Fibroblast of the aortic adventitia (primary cell): ENCODE data around the gene UBXN6. TPM values are rescaled to one million over a fixed set of nuclear protein-coding genes. Genes with fewer than 3 reads are reported as not detected.

ENCODE experiments used
- DNase-seq: peaks from one replicate; pipeline ENCODE4 v3.0.0-alpha.2; 2010; ENCODE audit warnings: low read depth
- H3K4me3 ChIP-seq: 2 replicates; pipeline ENCODE4 v1.5.1; 2011; ENCODE audit warnings: low read depth, mild to moderate bottlenecking, control low read depth, low read length, moderate library complexity
- CTCF ChIP-seq: IDR thresholded peaks from 2 replicates; pipeline ENCODE4 v1.5.1; 2011; ENCODE audit warnings: mild to moderate bottlenecking, low read length, control low read depth, inconsistent platforms; ENCODE audit not compliant: insufficient read depth
- total RNA-seq: library from RNA; depleted of rRNA; stranded (reverse); fragments of >200 nt; gene quantifications from 2 replicates; pipeline ENCODE4 v1.2.3, GENCODE V29; 2012; ENCODE audit warnings: low replicate concordance

The UBXN6 gene
- total RNA-seq, 1 donor = 87.9 TPM

GRCh38 chr19:4503825-4504170 is 46.2 kb upstream of the UBXN6 start:
- no peak overlapping the region for H3K4me3 ChIP-seq
- DNase-seq = no peak
- TF ChIP-seq CTCF = no peak

DNA sequence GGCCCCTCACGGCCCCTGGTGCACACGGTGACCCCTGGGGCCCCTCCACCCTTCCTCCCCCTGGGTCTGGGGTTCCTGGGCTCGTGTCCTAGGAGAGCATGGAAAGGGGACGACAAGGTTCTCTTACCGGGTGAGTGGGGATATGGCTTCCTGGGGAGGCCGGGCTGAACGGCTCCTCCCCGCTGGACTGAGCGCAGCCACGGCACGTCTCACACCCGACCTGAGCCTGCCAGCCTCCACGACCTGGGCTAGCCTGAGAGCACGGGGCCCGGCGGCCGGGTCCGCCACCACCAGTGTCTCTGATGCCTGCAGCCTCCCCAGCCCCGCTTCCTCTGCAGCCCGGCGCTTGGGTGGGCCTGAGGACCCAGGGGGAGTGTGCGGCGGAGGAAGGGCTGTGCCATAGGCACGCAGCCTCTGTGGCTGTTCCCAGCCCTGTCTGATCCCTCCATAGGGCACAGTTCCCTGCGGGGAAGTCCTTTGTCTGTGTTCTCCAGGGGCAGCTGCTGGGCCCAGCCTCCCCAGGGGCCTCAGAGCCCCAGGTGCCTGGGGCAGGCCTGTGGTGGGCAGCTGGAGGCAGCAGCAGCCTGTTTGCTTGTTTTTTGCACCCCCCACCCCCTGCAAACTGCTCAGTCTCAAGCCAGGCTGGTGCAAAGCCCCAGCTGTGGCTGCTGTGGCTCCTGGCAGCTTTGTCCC is 45.7 kb upstream of the UBXN6 start:
- H3K4me3 ChIP-seq = no peak overlapping the region
- no peak for TF ChIP-seq CTCF
- DNase-seq = no peak

DNA sequence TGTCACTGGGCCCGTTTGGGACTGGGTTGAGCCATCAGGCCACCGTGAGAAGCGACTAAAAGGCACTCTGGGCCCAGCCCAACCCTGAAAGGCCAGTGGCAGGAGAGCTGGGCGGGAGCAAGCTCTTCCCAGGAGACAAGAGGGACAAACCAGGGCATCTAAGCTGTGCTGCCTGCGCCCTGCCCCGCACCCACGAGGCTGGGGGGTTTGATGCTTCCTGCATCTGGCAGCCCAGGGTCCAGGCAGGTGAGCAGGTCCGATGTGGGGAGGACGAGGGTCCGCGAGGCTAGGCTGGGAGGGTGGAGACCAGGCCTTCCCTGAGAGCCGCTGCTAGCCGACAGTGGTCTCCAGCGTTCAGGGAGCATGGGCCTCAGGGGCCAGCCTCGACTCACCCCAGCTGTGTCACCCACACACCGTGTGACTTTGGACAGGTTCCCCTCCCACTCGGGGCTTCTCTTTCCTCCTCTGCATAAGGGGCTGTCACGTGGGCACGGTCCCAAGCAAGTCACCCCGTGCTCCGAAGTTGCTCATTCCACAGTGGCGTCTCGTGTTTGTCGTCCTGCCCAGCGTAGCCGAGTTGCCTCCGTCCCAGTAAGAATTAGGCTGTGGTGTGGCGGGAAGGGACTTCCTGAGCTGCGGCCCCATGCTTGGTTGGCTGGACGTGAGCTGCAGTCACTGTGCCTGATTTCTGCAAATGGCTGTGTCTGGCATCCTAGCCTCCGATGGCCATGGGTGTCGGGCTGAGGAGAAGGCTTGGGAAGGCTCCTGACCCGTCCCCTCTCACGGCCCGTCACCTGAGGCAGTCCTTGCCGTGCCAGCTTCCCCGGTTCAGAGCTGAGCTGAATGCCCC is 44.9 kb upstream of the UBXN6 start:
- no peak overlapping the region for H3K4me3 ChIP-seq
- no peak for DNase-seq
- no peak for TF ChIP-seq CTCF

DNA sequence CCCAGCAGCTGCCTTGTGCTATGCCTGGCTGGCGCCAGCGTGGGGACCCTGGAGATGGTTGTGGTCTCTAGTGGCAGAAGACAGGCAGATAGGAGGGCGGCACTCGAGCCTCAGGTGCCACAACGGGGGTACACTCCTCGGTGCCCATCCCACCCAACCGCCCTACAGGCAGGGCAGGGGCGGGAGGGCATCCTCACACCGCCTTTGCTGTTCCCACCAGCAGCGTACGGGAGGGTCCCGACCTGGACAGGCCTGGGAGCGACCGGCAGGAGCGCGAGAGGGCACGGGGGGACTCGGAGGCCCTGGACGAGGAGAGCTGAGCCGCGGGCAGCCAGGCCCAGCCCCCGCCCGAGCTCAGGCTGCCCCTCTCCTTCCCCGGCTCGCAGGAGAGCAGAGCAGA is 44.1 kb upstream of the UBXN6 start:
- TF ChIP-seq CTCF = no peak
- no peak overlapping the region for H3K4me3 ChIP-seq
- DNase-seq = no peak

- TF ChIP-seq CTCF = no peak
- no peak overlapping the region for H3K4me3 ChIP-seq
- DNase-seq = no peak
These were observed 43.4 kb upstream of the UBXN6 start for GRCh38 chr19:4500841-4501591.

DNA sequence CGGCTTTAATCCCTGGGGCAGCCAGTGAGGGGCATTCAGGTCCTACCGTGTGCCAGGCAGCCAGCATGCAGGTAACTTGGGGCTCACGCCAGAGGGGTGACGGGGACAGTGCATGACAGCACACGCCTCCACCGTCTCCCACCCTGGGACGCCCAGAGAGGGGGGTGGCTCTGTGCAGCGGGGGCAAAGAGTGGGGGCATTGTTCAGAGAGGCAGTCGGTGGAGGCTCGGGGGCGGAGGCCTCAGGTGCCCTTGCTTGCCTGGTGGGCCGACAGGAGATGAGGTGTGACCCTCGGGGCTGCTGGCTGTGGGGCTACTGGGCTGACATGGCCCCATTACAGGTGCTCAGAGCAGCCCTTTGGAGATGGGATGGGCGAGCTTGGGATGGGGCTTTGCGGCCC is 42.3 kb upstream of the UBXN6 start:
- H3K4me3 ChIP-seq = no peak overlapping the region
- no peak for TF ChIP-seq CTCF
- DNase-seq = no peak
